ENCODE results near the gene CHAF1B.
"Not testable (repeated sequence)": the region's sequence is repeated elsewhere in the genome, so short reads cannot be mapped to it uniquely, and the experiment has no call there.

The CHAF1B gene

GRCh38 chr21:36385233-36386030 is at the start of gene CHAF1B:
CHAF1B (plus strand) TSS chr21:36385392; CDS start chr21:36386137, 745 bp downstream.
- Histone ChIP-seq H3K36me3 (ENCODE audit: control insufficient read depth, low read length) (peaks cover 38% of the 10 kb centered on the region), H3K4me3 (ENCODE audit: low read length) (peak within 1 kb of the TSS; percentile 79), H3F3A (ENCODE audit: control insufficient read depth, insufficient read depth) (no peaks in the 10 kb centered on the region), H3K27me3 (ENCODE audit: control insufficient read depth, low read length) (no peaks in the 10 kb centered on the region), H3K27ac (ENCODE audit: low read depth, low read length) (peak within 1 kb of the TSS; percentile 31; the same call in 1 of the 2 replicates), H3K9me2 (replicated peaks; ENCODE audit: control insufficient read depth, low read length) (no peaks in the 10 kb centered on the region), H3K9me3 (ENCODE audit: control insufficient read depth, insufficient read depth, low read length) (no peaks in the 10 kb centered on the region), H3K79me2 (ENCODE audit: control insufficient read depth, low read length) (peaks cover 23% of the 10 kb centered on the region), H4K20me1 (ENCODE audit: control insufficient read depth, insufficient read depth, low read depth, low read length) (no peaks in the 10 kb centered on the region), H3K4me1 (ENCODE audit: control insufficient read depth, low read length) (peaks cover 8% of the 10 kb centered on the region), H3K4me2 (ENCODE audit: low read length) (peak within 1 kb of the TSS; percentile 65)
- no peak for TF ChIP-seq EZH2phosphoT487 (IDR thresholded peaks at IDR 0.05; ENCODE audit: borderline replicate concordance, low read length)
- no peak for TF ChIP-seq CTCF (IDR thresholded peaks at IDR 0.05; ENCODE audit: low read depth, low read length, poor library complexity, severe bottlenecking)

- no peak overlapping the region for H3K4me3 ChIP-seq (ENCODE audit: low read length)
- peaks cover 33% of the 10 kb centered on the region for H3K36me3 ChIP-seq (ENCODE audit: control insufficient read depth, low read length)
- no peaks in the 10 kb centered on the region for H3K27me3 ChIP-seq (ENCODE audit: control insufficient read depth, low read length)
- H3K27ac ChIP-seq (ENCODE audit: low read depth, low read length) = no peak overlapping the region
- TF ChIP-seq EZH2phosphoT487 (IDR thresholded peaks at IDR 0.05; ENCODE audit: borderline replicate concordance, low read length) (no peak), CTCF (IDR thresholded peaks at IDR 0.05; ENCODE audit: low read depth, low read length, poor library complexity, severe bottlenecking) (no peak)
- H4K20me1 ChIP-seq (ENCODE audit: control insufficient read depth, insufficient read depth, low read depth, low read length) = peaks cover 3% of the 10 kb centered on the region; the same call in 1 of the 2 replicates
- no peak overlapping the region for H3K4me2 ChIP-seq (ENCODE audit: low read length)
- H3K79me2 ChIP-seq (ENCODE audit: control insufficient read depth, low read length) = peaks cover 18% of the 10 kb centered on the region
- no peaks in the 10 kb centered on the region for H3K9me2 ChIP-seq (replicated peaks; ENCODE audit: control insufficient read depth, low read length)
- H3K9me3 ChIP-seq (ENCODE audit: control insufficient read depth, insufficient read depth, low read length) = no peaks in the 10 kb centered on the region
- H3F3A ChIP-seq (ENCODE audit: control insufficient read depth, insufficient read depth) = no peaks in the 10 kb centered on the region
- no peaks in the 10 kb centered on the region for H3K4me1 ChIP-seq (ENCODE audit: control insufficient read depth, low read length)
Observed at GRCh38 chr21:36337099-36337509, 48.1 kb upstream of the CHAF1B start.

- Histone ChIP-seq H3K36me3 (ENCODE audit: control insufficient read depth, low read length) (peaks cover 36% of the 10 kb centered on the region), H3K27me3 (ENCODE audit: control insufficient read depth, low read length) (no peaks in the 10 kb centered on the region), H3K79me2 (ENCODE audit: control insufficient read depth, low read length) (peaks cover 4% of the 10 kb centered on the region; the same call in 1 of the 2 replicates), H3K9me2 (replicated peaks; ENCODE audit: control insufficient read depth, low read length) (no peaks in the 10 kb centered on the region), H3K9me3 (ENCODE audit: control insufficient read depth, insufficient read depth, low read length) (no peaks in the 10 kb centered on the region), H4K20me1 (ENCODE audit: control insufficient read depth, insufficient read depth, low read depth, low read length) (no peaks in the 10 kb centered on the region), H3K4me1 (ENCODE audit: control insufficient read depth, low read length) (no peaks in the 10 kb centered on the region), H3K4me2 (ENCODE audit: low read length) (no peak overlapping the region), H3K4me3 (ENCODE audit: low read length) (no peak overlapping the region), H3F3A (ENCODE audit: control insufficient read depth, insufficient read depth) (no peaks in the 10 kb centered on the region), H3K27ac (ENCODE audit: low read depth, low read length) (no peak overlapping the region)
- TF ChIP-seq EZH2phosphoT487 (IDR thresholded peaks at IDR 0.05; ENCODE audit: borderline replicate concordance, low read length) (no peak), CTCF (IDR thresholded peaks at IDR 0.05; ENCODE audit: low read depth, low read length, poor library complexity, severe bottlenecking) (no peak)
Observed at GRCh38 chr21:36338975-36339374, 46.2 kb upstream of the CHAF1B start.

GRCh38 chr21:36342581-36342980 is 42.6 kb upstream of the CHAF1B start:
- H3K4me2 ChIP-seq (ENCODE audit: low read length); H3K27ac ChIP-seq (ENCODE audit: low read depth, low read length); H3K9me2 ChIP-seq (replicated peaks; ENCODE audit: control insufficient read depth, low read length); H3K9me3 ChIP-seq (ENCODE audit: control insufficient read depth, insufficient read depth, low read length); H3K4me1 ChIP-seq (ENCODE audit: control insufficient read depth, low read length); H3K79me2 ChIP-seq (ENCODE audit: control insufficient read depth, low read length); H3K4me3 ChIP-seq (ENCODE audit: low read length); H3K27me3 ChIP-seq (ENCODE audit: control insufficient read depth, low read length); H3F3A ChIP-seq (ENCODE audit: control insufficient read depth, insufficient read depth); H4K20me1 ChIP-seq (ENCODE audit: control insufficient read depth, insufficient read depth, low read depth, low read length): not testable (repeated sequence)
- peaks cover 57% of the 10 kb centered on the region for H3K36me3 ChIP-seq (ENCODE audit: control insufficient read depth, low read length)

All from DOHH2 (cell line).